T-helper 2 cell treated with Interferon-gamma antibody and Interleukin-4, amounts not matched to agents 5 μg/mL and 100 μg/mL, for 36 hours (primary cell): Measurements from ENCODE around the gene PTPRJ.

Experiments
- DNase-seq: peaks from one replicate; pipeline ENCODE4 v3.0.0; 2021; ENCODE audit warnings: low spot score
- H3K27ac Mint-ChIP-seq: one replicate; pipeline ENCODE4 v1.8.0; 2021; ENCODE audit warnings: mild to moderate bottlenecking, mixed read lengths
- H3K27me3 Mint-ChIP-seq: one replicate; pipeline ENCODE4 v1.8.0; 2021; ENCODE audit warnings: low read depth, mixed read lengths
- H3K36me3 Mint-ChIP-seq: one replicate; pipeline ENCODE4 v1.8.0; 2021; ENCODE audit warnings: low read depth, mixed read lengths
- H3K4me1 Mint-ChIP-seq: one replicate; pipeline ENCODE4 v1.8.0; 2021; ENCODE audit warnings: low read depth, mixed read lengths
- H3K4me3 Mint-ChIP-seq: one replicate; pipeline ENCODE4 v1.8.0; 2022; ENCODE audit warnings: mild to moderate bottlenecking, moderate library complexity, mixed read lengths
- H3K9me3 Mint-ChIP-seq: one replicate; pipeline ENCODE4 v1.8.0; 2021; ENCODE audit warnings: mixed read lengths

PTPRJ gene

DNA sequence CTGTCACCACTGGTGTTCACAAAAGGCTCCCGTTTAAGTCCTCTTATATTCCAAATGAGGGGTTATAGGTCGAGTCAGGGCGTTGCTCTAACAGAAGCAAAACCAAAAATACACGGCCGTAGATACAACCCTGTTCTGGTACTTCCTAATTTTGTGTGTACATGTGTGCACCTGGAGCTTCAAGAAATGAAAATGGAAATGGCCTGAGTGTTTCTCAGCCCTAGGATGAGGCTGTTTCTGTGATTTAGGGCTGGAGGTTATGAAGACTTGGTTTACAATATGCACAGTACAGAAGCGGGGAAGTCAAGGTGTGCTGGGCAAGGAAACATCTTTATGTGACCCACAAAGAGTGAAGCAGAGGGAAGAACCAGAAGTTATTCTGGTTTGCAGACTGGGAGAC lies 125.8 kb downstream of the PTPRJ start:
- no peak for DNase-seq
- Mint-ChIP-seq H3K36me3 (peaks cover 1% of the 10 kb centered on the region), H3K27ac (peak overlapping the region; percentile 75), H3K4me1 (peaks cover 60% of the 10 kb centered on the region), H3K4me3 (peak overlapping the region; percentile 42), H3K27me3 (no peaks in the 10 kb centered on the region), H3K9me3 (no peaks in the 10 kb centered on the region)

DNA sequence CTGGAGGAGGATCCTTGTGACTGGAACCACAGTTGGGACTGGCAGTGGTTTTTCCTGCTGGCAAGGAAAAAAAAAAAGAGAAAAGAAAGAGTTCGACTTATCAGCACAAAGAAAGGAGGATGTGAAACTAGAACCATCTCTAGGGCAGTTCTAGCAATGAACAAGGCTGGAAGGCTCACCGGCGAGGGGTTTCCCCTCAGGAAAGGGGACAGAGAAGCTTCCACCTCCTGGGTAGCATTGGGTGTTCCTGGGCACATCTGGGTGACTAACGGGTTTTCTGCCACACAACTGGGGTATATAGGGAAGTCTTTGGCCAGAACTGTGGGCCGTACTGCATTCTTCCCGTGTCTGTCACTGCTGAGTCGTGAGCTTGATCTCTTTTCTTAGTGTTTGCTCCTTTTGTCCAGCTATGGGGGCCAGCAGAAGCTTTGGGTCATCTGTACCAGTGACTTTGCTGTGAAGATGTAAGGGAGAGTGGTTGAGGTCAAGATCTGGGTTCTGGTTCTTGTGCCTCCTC lies 126.9 kb downstream of the PTPRJ start:
- peaks cover under 1% of the 10 kb centered on the region for H3K9me3 Mint-ChIP-seq
- H3K4me3 Mint-ChIP-seq: peak overlapping the region; percentile 51
- DNase-seq: peak; percentile 60
- peaks cover 10% of the 10 kb centered on the region for H3K36me3 Mint-ChIP-seq
- H3K27me3 Mint-ChIP-seq: no peaks in the 10 kb centered on the region
- peaks cover 55% of the 10 kb centered on the region for H3K4me1 Mint-ChIP-seq
- peak overlapping the region; percentile 76 for H3K27ac Mint-ChIP-seq

DNA sequence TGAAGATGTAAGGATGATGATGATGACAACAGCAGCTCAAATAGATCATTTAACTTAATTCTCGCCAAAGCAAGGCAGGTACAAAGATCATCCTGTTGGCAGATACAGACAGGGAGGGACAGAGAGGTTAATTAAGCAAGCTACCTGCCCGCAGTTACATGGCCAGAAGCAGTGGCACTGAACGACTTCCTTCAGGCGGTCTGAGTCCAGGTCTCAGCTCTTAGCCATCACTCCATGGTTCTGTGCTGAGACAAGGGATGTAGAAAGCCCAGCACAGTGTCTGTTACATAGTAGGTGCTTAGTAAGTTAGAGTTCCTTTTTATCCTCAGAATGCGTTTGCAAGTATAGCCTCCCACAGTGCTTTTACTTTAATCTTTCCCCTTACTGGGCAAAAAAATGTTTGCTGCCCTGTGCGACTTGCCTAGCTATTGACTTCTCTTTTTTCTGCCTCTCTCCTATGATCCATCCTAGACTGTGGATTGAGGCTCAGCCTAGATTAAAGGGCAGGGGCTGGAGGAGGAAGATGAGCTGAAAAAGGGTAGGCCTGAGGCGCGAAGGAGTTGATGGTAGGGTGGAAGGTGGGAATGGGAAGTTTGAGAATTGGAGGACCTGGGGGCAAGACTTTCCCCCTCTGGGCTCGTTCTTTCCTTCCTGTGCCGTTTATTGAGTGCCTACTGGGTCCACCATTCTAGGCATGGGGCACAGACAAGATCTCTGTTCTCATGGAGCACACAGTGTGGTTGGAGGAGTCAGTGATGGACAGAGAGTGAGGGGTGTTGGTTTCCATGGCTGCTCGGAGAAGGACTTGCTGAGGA lies 128.1 kb downstream of the PTPRJ start:
- Mint-ChIP-seq H3K27me3 (no peaks in the 10 kb centered on the region), H3K27ac (peak overlapping the region; percentile 76), H3K9me3 (peaks cover 3% of the 10 kb centered on the region), H3K36me3 (peaks cover 20% of the 10 kb centered on the region), H3K4me3 (peak overlapping the region; percentile 11), H3K4me1 (peaks cover 49% of the 10 kb centered on the region)
- DNase-seq: no peak

DNA sequence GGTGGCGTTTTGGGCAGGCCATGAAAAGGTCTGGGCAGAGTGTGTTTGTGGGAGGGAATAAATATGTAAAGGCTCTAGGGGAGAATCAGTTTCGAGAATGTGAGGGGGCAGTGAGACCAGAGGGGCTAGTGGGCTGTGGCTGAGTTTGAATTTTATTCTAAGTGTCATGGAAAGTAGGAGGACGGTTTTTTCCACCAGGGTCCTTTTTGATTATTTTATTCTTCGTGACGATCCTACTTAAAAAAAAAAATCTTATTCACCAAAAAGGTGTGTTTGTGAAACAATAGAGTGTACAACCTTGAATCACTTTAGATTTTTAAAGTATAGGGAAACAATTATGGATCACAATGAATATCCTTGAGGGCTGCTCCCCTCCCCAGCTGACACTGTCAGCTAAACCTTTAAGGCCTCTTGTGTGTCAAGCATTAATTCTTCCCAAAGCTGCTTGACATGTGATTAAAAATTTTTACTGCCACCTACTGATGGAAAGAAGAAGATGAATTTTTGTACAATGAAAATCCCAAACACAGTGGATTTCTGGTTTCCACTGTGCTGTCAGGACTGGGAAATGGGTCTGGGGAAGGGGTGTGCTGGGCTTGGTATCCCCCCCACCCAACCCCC lies 128.8 kb downstream of the PTPRJ start:
- peak overlapping the region; percentile 70 for H3K4me3 Mint-ChIP-seq
- peaks cover 46% of the 10 kb centered on the region for H3K4me1 Mint-ChIP-seq
- no peak for DNase-seq
- no peaks in the 10 kb centered on the region for H3K27me3 Mint-ChIP-seq
- peaks cover 22% of the 10 kb centered on the region for H3K36me3 Mint-ChIP-seq
- H3K27ac Mint-ChIP-seq: peak overlapping the region; percentile 76
- H3K9me3 Mint-ChIP-seq: peaks cover 3% of the 10 kb centered on the region

GRCh38 chr11:48110509-48110766 lies 130.1 kb downstream of the PTPRJ start:
- H3K9me3 Mint-ChIP-seq: peaks cover 14% of the 10 kb centered on the region
- peaks cover 41% of the 10 kb centered on the region for H3K4me1 Mint-ChIP-seq
- H3K27ac Mint-ChIP-seq: no peak overlapping the region
- H3K36me3 Mint-ChIP-seq: peaks cover 33% of the 10 kb centered on the region
- H3K4me3 Mint-ChIP-seq: no peak overlapping the region
- DNase-seq: no peak
- H3K27me3 Mint-ChIP-seq: no peaks in the 10 kb centered on the region

- H3K27ac Mint-ChIP-seq: peak overlapping the region; percentile 15
- peaks cover 30% of the 10 kb centered on the region for H3K4me1 Mint-ChIP-seq
- no peak overlapping the region for H3K4me3 Mint-ChIP-seq
- H3K36me3 Mint-ChIP-seq: peaks cover 44% of the 10 kb centered on the region
- no peak for DNase-seq
- H3K9me3 Mint-ChIP-seq: peaks cover 22% of the 10 kb centered on the region
- no peaks in the 10 kb centered on the region for H3K27me3 Mint-ChIP-seq
Measured at GRCh38 chr11:48111891-48112290, 131.5 kb downstream of the PTPRJ start.

DNA sequence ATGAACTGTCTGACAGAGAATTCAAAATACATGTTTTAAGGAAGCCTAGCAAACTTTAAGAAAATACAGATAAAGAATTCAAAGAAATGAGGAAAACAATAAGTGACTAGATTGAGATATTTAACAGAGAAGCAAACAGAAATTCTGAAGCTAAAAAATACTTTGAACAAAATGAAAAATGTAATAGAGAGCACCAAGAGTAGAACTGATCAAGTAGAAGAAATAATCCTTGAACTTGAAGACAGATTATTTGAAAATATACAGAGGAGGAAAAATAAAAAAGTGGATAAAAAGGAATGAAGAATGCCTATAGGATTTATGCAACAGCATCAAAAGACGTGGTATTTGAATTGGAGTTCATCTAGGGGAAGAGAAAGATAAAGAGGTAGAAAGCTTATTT lies 134.4 kb downstream of the PTPRJ start:
- no peak overlapping the region for H3K4me3 Mint-ChIP-seq
- H3K27ac Mint-ChIP-seq: no peak overlapping the region
- H3K9me3 Mint-ChIP-seq: peaks cover 22% of the 10 kb centered on the region
- no peak for DNase-seq
- peaks cover 59% of the 10 kb centered on the region for H3K36me3 Mint-ChIP-seq
- peaks cover 4% of the 10 kb centered on the region for H3K4me1 Mint-ChIP-seq
- no peaks in the 10 kb centered on the region for H3K27me3 Mint-ChIP-seq

GRCh38 chr11:48116437-48117228 lies 136.3 kb downstream of the PTPRJ start:
- Mint-ChIP-seq H3K4me3 (no peak overlapping the region), H3K27me3 (no peaks in the 10 kb centered on the region), H3K4me1 (no peaks in the 10 kb centered on the region), H3K36me3 (peaks cover 62% of the 10 kb centered on the region), H3K9me3 (peaks cover 22% of the 10 kb centered on the region), H3K27ac (no peak overlapping the region)
- no peak for DNase-seq

DNA sequence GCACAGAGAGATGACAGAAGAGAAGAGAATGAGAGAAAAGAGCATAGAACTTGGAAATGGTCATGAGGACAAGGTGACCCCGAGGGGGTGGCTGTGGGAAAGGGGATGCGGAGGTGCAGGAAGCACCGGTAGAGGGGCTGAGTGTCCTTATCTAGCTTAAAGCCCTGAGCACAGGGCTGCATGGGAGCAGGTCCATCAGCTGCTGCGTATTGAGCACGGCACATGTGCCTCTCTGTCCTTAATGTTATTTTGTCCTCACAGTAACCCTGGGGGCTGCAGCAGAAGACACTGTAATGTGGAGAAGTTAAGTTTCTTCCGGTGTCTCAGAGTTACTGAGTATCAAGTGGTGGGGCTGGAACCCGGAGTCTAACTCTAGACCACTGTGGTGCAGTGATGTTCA lies 141.9 kb downstream of the PTPRJ start:
- Mint-ChIP-seq H3K27ac (no peak overlapping the region), H3K4me3 (no peak overlapping the region), H3K36me3 (peaks cover 59% of the 10 kb centered on the region), H3K9me3 (no peaks in the 10 kb centered on the region), H3K27me3 (no peaks in the 10 kb centered on the region), H3K4me1 (peaks cover 6% of the 10 kb centered on the region)
- no peak for DNase-seq

GRCh38 chr11:48122656-48123055 lies 142.3 kb downstream of the PTPRJ start:
- H3K4me3 Mint-ChIP-seq: no peak overlapping the region
- no peak overlapping the region for H3K27ac Mint-ChIP-seq
- no peak for DNase-seq
- H3K27me3 Mint-ChIP-seq: no peaks in the 10 kb centered on the region
- H3K4me1 Mint-ChIP-seq: peaks cover 6% of the 10 kb centered on the region
- H3K9me3 Mint-ChIP-seq: no peaks in the 10 kb centered on the region
- H3K36me3 Mint-ChIP-seq: peaks cover 60% of the 10 kb centered on the region

- DNase-seq: no peak
- H3K36me3 Mint-ChIP-seq: peaks cover 63% of the 10 kb centered on the region
- no peaks in the 10 kb centered on the region for H3K27me3 Mint-ChIP-seq
- no peaks in the 10 kb centered on the region for H3K9me3 Mint-ChIP-seq
- H3K27ac Mint-ChIP-seq: no peak overlapping the region
- no peak overlapping the region for H3K4me3 Mint-ChIP-seq
- H3K4me1 Mint-ChIP-seq: peaks cover 6% of the 10 kb centered on the region
Measured at GRCh38 chr11:48123254-48123875, 143.0 kb downstream of the PTPRJ start.

DNA sequence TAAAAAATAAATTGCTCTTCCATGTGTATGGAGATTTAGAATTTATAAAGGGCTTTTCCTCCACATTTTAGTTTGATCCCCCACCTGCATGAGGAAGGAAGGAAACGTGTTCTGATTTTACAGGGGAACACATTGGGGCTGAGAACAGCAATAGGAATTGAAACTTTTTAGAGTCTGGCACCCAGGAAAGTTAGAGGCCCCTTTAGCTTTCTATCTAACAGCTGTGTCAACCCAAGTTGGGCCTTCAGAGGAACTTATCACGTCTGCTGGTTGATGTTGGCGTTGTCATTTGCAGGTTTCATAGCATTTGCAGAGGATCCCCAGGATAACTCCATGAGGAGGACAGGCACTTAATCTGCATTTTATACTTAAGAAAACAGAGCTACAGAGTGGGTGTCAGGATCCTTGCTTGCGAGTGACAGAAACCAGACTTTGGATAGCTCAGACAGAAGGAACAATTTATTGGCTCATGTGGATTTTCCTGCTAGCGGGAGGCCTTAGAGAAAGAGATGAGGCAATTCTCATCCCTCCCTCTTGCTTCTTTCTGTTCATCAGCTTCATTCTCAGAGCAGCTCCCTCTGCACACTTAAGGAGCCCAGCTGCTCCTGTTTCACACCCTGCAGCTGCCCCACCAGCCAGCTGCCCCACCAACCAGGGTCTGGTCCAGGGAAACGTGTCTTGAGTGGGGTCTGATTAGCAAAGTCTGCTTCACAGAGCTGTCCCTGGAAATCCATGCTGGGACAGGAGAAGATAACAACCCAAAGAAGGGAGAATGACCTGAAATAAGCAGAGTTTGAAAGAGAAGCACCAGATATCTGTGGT lies 143.8 kb downstream of the PTPRJ start:
- Mint-ChIP-seq H3K27me3 (no peaks in the 10 kb centered on the region), H3K9me3 (no peaks in the 10 kb centered on the region), H3K4me1 (peaks cover 9% of the 10 kb centered on the region), H3K4me3 (no peak overlapping the region), H3K27ac (no peak overlapping the region), H3K36me3 (peaks cover 65% of the 10 kb centered on the region)
- no peak for DNase-seq

GRCh38 chr11:48124880-48125279 lies 144.5 kb downstream of the PTPRJ start:
- H3K9me3 Mint-ChIP-seq: no peaks in the 10 kb centered on the region
- H3K4me3 Mint-ChIP-seq: no peak overlapping the region
- peaks cover 69% of the 10 kb centered on the region for H3K36me3 Mint-ChIP-seq
- H3K27ac Mint-ChIP-seq: no peak overlapping the region
- peaks cover 17% of the 10 kb centered on the region for H3K4me1 Mint-ChIP-seq
- no peak for DNase-seq
- H3K27me3 Mint-ChIP-seq: no peaks in the 10 kb centered on the region
